Panc1 (cell line): ENCODE data around the gene IL1RAPL1.

Experiments
- POLR2AphosphoS5 ChIP-seq: IDR thresholded peaks from 2 replicates; pipeline ENCODE4 v1.6.1; 2012; ENCODE audit warnings: mild to moderate bottlenecking, low read depth, low read length, moderate library complexity
- SIN3A ChIP-seq: IDR thresholded peaks from 2 replicates; pipeline ENCODE4 v1.6.1; 2012; ENCODE audit warnings: low read depth, mild to moderate bottlenecking, low read length, moderate library complexity, borderline replicate concordance; ENCODE audit not compliant: insufficient read depth
- TCF7L2 ChIP-seq: IDR thresholded peaks from 2 replicates; pipeline ENCODE4 v1.6.1; 2011; ENCODE audit warnings: mild to moderate bottlenecking, low read depth, low read length, inconsistent platforms
- TF ChIP-seq, protein P1 (sequence below): fragments of 450-650 bp; IDR thresholded peaks from 2 replicates; pipeline ENCODE4 v1.5.1; 2017; ENCODE audit warnings: mild to moderate bottlenecking
- TF ChIP-seq, protein P2 (sequence below), 2 experiments: IDR thresholded peaks; 2 replicates each; pipeline ENCODE4 v1.6.1; 2011 to 2012; ENCODE audit warnings: low read depth in 2 of 2, control low read depth in 1 of 2, low read length in 1 of 2, mild to moderate bottlenecking in 1 of 2, moderate library complexity in 1 of 2; ENCODE audit not compliant: insufficient read depth in 1 of 2

DNA sequence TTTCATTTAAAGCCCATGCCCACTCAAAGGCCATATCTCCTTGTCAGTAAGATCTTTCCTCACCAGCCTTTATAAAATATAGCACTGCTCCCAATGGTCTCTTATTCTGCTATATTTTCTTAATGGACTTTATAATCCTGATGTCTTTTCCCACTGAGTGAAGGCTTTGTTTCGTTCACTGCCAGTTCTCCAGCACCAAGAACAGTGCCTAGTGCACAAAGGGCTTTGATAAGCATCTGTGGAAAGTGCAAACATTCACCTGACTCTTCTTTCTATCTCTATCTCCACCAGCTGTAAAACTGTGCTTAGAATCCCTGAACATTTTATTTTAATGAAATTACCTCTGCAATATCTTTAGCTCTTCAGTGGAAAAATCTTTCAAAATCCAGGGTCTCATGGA lies 1054.2 kb downstream of the IL1RAPL1 start:
- TF ChIP-seq, protein P1, sequence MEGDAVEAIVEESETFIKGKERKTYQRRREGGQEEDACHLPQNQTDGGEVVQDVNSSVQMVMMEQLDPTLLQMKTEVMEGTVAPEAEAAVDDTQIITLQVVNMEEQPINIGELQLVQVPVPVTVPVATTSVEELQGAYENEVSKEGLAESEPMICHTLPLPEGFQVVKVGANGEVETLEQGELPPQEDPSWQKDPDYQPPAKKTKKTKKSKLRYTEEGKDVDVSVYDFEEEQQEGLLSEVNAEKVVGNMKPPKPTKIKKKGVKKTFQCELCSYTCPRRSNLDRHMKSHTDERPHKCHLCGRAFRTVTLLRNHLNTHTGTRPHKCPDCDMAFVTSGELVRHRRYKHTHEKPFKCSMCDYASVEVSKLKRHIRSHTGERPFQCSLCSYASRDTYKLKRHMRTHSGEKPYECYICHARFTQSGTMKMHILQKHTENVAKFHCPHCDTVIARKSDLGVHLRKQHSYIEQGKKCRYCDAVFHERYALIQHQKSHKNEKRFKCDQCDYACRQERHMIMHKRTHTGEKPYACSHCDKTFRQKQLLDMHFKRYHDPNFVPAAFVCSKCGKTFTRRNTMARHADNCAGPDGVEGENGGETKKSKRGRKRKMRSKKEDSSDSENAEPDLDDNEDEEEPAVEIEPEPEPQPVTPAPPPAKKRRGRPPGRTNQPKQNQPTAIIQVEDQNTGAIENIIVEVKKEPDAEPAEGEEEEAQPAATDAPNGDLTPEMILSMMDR: no peak
- TF ChIP-seq POLR2AphosphoS5 (no peak), SIN3A (no peak), TCF7L2 (no peak)
- TF ChIP-seq, protein P2, sequence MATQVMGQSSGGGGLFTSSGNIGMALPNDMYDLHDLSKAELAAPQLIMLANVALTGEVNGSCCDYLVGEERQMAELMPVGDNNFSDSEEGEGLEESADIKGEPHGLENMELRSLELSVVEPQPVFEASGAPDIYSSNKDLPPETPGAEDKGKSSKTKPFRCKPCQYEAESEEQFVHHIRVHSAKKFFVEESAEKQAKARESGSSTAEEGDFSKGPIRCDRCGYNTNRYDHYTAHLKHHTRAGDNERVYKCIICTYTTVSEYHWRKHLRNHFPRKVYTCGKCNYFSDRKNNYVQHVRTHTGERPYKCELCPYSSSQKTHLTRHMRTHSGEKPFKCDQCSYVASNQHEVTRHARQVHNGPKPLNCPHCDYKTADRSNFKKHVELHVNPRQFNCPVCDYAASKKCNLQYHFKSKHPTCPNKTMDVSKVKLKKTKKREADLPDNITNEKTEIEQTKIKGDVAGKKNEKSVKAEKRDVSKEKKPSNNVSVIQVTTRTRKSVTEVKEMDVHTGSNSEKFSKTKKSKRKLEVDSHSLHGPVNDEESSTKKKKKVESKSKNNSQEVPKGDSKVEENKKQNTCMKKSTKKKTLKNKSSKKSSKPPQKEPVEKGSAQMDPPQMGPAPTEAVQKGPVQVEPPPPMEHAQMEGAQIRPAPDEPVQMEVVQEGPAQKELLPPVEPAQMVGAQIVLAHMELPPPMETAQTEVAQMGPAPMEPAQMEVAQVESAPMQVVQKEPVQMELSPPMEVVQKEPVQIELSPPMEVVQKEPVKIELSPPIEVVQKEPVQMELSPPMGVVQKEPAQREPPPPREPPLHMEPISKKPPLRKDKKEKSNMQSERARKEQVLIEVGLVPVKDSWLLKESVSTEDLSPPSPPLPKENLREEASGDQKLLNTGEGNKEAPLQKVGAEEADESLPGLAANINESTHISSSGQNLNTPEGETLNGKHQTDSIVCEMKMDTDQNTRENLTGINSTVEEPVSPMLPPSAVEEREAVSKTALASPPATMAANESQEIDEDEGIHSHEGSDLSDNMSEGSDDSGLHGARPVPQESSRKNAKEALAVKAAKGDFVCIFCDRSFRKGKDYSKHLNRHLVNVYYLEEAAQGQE (IDR thresholded peaks at IDR 0.05; ENCODE audit: insufficient read depth in 1 of 2, low read depth in 2 of 2, low read length in 1 of 2): no peak
